Suppressor macrophage (primary cell): ENCODE data around the gene ZNF526.
A peak's percentile ranks its signal among the peaks of the same experiment; 100 is the strongest.
"Not testable (repeated sequence)": the region's sequence is repeated elsewhere in the genome, so short reads cannot be mapped to it uniquely, and the experiment has no call there.

ENCODE experiments used
- DNase-seq, 4 experiments: peaks; one replicate each; pipeline ENCODE4 v3.0.0-alpha.2; 2020 to 2022

ZNF526 gene

GRCh38 chr19:42248270-42249148 lies 28.4 kb downstream of the ZNF526 start:
- no peak for DNase-seq

DNA sequence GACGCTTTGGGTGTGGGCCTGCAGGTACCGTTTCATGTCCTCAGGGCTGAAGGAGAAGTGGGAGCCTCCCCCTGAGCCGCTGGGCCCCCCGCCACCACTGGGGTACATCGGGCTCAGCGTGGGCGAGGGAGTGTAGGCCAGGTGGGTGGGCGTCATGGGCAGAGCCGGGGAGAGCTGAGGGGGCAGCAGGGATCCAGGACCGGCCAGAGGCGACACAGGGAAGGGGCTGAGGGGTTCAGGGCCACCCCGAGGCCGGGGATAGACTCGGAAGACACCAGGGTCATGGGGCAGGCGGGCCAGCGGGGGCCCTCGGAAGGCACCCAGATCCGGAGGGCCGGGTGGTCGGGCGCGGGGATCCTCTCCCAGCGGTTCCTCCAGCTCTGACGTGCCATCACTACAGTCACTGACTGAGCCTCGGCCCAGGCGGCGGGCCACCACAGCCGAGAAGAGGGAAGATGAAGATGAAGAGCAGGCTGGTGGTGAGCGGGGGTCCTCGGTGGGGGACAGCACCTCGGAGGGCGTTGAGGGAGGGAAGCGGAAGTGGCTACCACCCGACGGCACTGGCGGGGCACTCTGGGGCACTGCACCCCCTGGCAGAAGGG lies 29.1 kb downstream of the ZNF526 start:
- DNase-seq: no peak

DNA sequence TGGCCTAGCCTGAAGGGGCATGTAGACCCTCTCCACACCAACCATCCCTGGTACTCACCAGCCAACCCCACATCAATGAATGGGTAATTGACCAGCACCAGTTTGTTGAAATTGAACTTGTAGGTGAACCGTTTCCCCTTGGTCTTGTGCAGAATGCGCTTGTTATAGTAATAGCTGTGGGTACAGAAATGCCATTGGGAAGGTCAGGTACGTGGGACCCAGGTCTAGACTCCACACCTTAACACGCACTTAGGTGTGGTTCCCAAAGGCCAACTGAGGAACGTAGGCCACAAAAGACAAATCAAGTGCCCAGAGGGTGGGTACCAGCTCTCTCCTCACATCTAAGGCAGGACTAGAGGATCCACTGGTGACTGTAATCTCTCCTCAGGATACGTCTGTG lies 29.7 kb downstream of the ZNF526 start:
- DNase-seq: no peak

- DNase-seq: no peak
Observed at GRCh38 chr19:42250183-42250665, 30.1 kb downstream of the ZNF526 start.

DNA sequence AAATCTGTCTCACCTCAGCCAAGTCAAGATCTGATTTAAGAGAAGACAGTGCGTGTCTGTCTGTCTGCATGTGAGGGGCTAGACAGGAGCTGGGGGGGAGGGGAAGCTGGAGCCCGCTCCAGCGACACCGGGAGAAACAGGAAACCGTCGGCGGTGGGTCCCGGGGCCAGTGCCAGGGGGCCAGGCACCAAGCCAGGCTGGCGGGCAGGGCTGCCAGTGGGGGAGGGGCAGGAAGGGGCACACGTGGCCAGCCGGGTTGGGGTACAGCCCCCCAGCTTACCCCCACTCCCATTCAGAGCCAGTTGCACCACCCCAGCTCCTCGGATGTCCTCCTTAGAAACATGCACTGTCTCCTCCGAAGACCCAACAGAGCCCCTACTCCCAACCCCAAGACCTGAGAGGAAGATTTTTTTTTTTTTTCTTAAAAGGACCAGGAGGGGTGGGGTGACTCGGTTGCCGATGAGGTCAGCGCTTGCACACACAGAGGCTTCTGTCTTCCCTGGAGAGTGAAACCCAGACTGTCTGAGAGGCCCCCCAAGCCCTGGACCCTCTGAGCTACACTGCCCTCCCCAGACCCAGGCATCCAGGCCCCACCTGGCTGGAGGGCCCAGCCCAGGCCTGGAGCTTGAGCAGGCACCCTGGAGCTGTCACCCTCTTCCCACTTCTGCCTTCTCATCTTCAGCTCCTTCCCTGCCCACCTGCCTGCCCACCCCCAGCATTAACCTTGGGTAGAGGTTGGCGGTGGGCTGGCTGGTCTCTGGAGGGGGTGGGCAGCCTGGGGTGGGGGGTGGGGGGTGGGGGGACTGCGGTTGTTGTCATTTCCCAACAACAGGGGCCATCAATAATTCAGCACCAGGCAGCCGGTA lies 30.8 kb downstream of the ZNF526 start:
- DNase-seq: peak in 3 of 4 experiments; percentile 19 to 34 (median 22)

- DNase-seq: no peak
Observed at GRCh38 chr19:42251572-42252358, 31.7 kb downstream of the ZNF526 start.

DNA sequence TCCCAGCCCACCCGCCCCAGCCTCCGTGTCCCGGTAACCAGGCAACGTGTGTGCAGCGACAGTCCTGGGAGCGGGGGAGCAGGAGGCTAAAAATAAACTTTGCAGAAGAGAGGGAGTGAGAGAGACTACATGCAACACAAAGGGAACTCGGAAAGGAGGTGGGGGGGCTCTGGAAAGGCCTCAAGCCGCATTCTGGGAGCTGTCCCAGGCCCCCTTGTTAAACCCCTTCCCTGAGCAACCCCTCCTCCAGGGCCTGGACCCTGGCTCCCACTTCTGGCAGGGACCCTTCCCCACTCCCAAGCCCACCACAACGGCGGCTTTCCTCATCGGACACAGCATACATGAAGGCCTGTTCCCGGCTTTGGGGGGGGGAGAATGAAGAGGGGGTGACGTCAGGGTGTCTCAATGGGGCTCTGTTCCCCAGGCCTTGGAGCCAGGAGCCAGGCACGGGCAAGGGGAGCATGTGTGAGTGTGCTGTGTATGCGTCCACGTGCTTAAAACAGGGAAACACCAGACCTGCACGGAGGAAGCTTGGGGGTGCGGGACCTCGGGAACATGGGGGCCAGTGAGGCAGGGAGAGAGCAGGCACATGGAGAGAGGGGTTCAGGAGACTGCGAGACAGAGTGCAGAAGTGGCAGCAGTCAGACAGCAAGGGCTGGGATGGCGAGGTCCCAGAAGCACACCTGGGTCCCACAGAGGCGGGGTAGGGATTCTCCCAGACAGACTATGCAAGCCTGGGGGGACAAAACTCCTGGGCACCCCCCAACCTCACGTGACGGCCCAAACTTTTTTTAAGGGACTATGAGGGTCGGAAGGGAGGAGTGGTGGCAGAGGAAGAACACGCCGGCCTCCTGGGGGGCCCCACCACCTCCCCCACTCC lies 32.5 kb downstream of the ZNF526 start:
- peak; percentile 34 to 62 (median 55) for DNase-seq

DNA sequence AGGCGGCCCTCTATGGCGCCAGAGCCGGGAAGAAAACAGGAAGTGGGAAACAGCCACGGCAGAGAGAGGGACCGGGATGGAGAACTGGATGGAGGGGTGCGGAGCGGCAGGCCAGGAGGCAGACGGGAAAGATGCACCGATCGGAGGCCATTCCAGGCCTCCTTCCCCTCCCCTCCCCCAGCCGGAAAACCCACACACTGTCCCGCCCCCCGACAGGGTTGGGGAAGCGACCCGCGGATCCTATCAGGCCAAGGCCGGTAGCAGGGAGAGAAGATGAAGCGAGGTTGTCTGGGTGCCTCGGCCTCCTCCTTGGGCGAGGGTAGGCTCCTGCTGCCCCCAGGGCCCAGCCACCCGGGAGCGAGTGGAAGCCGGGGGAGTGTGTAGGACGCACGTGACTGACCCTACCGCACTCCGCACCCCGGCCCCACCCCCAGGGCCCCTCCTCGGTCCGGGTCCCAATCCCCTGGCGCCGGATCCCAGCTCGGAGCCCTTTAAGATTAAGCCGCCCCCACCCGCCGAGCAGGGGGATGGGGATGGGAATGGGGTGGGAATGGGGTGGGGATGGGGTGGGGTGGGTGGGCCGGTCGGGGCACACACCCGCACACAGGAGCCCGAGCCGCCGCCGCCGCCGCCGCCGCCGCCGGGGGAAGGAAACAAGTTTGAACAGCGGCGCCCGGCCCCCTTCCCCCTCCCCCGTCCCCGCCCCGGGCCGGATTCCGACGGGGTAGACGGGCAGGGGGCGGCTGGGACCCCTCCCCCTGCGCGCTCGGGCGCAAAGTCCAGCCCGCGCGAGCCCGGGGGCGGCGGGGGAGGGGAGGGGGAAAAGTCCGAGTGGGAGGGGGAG lies 33.4 kb downstream of the ZNF526 start:
- peak; percentile 40 to 64 (median 51) for DNase-seq

DNA sequence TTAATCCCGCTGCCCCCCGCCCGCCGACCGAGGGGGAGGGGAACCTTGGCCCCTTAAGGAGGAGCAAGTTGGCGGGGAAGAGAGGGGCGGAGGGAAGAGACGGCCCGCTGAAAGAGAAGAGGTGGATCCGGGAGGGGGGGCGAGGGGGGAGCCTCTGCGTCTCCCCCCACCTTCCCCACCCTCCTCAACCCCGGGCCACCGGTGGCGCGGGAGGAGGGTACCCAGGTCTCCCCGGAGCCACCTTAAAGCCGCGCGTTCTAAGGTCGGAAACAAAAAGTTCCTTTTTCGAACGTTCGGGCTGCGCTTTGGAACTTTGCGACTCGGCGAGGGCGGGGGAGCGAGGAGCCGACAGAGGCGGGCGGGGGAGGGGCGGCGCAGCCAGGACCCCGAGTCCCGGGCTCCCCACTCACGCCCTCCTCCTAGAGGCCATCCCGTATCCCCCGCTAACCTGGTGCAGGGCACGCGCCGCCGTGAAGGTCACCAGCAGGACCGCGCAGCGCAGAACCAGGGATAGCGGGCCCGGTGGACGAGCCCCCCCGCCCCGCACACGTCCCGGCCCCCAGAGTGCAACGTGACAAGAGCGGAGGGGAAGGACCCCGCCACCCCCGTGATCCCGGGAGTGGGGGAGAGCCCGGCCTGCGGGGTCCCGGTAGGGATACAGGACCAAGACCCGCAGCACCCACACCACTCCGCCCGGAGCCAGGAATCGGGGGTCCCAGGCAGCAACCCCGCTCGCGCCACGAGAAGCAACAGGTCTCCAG lies 34.2 kb downstream of the ZNF526 start:
- peak; percentile 67 to 89 (median 82) for DNase-seq

- peak; percentile 96 to 99 (median 98) for DNase-seq
Observed at GRCh38 chr19:42254850-42255765, 35.0 kb downstream of the ZNF526 start, which contains the start of gene ERF. TSS of gene ERF (minus strand) at chr19:42255128. CDS start at chr19:42254999, 129 bp downstream.

GRCh38 chr19:42255766-42256745 lies 35.9 kb downstream of the ZNF526 start:
- peak; percentile 25 to 64 (median 59) for DNase-seq

DNA sequence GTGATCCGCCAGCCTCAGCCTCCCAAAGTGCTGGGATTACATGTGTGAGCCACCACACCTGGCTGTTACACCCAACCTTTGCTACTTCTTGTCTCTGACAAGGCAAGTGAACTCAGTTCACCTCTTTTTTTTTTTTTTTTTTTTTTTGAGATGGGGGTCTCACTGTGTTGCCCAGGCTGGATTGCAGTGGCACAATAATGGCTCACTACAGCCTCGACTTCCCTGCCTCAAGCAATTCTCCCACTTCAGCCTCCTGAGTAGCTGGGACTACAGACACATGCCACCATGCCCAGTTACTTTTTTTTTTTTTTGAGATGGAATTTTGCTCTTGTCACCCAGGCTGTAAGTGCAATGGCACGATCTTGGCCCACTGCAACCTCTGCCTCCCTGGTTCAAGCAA lies 37.7 kb downstream of the ZNF526 start:
- not testable (repeated sequence) for DNase-seq

DNA sequence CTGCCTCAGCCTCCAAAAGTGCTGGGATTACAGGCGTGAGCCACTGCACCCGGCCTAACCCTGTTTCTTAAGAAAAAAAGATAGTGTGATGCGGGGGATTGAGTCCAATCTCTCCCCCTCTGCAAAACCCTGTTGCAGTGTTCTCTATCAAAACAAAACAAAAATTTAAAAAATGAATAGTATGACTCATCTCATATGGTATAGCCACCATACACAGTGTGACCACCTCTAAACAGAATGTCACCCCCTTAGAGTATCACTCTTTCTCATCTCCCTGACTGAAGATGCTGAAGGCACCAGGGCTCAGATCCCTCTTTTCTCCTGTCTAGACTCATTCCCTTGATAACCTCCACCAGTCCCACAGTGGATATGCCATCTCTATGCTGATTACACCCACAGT lies 41.7 kb downstream of the ZNF526 start:
- DNase-seq: no peak

GRCh38 chr19:42266105-42266504 lies 46.0 kb downstream of the ZNF526 start:
- not testable (repeated sequence) for DNase-seq

GRCh38 chr19:42266928-42267603 lies 47.0 kb downstream of the ZNF526 start:
- not testable (repeated sequence) for DNase-seq

DNA sequence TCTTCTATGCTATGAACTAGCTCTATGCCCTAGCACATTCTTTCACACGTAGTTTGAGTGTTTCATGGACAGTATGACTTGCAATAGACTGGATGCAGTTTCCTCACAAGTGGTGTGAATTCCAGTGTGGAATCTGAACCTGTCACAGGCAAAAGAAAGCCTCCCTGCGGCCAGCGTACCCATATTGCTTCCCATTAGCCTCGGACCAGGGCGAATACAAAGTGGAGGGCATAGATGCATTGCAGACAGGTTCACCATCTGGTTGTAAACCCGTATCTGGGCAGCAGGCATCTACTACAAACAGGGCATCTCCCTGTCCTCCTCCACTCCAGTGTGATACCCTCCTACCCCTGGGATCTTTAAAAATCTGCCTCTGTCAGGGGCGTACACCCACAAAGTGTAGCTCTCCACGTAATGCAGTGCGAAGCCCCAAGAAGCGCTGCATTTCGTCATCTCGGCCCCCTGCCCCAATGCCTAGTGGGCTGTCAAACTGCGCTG lies 47.6 kb downstream of the ZNF526 start:
- DNase-seq: no peak
